GM23338 (cell line): ENCODE results near the gene AGAP3. TPM values are rescaled to one million over a fixed set of nuclear protein-coding genes. Genes with fewer than 3 reads are reported as not detected.

Experiments used
- ATAC-seq: fragments of 200-7000 bp; cut with Tn5 transposase; 3 replicates; pipeline ENCODE4 v1.9.1; 2020
- DNase-seq: peaks from one replicate; pipeline ENCODE4 v3.0.0-alpha.2; 2015; ENCODE audit warnings: low spot score
- H2AFZ ChIP-seq: fragments of 200-600 bp; sonication (generic); 2 replicates; pipeline ENCODE4 v1.8.0; 2016; ENCODE audit warnings: antibody characterized with exemption, mild to moderate bottlenecking, moderate library complexity
- H3F3A ChIP-seq: fragments of 200-600 bp; sonication (generic); replicated peaks from 2 replicates; pipeline ENCODE4 v1.8.0; 2017; ENCODE audit warnings: antibody characterized with exemption, mixed run types, low read depth
- H3K27ac ChIP-seq: fragments of 200-600 bp; sonication (generic); 2 replicates; pipeline ENCODE4 v1.6.1; 2016; ENCODE audit warnings: low read depth
- H3K27me3 ChIP-seq: fragments of 200-600 bp; sonication (generic); 2 replicates; pipeline ENCODE4 v1.8.0; 2016; ENCODE audit warnings: mild to moderate bottlenecking, mixed run types, moderate library complexity; ENCODE audit not compliant: insufficient read depth
- H3K36me3 ChIP-seq: fragments of 200-600 bp; sonication (generic); 2 replicates; pipeline ENCODE4 v1.8.0; 2016; ENCODE audit warnings: mild to moderate bottlenecking; ENCODE audit not compliant: insufficient read depth
- H3K4me1 ChIP-seq: fragments of 200-600 bp; sonication (generic); 2 replicates; pipeline ENCODE4 v1.8.0; 2016; ENCODE audit warnings: mild to moderate bottlenecking, moderate library complexity; ENCODE audit not compliant: insufficient read depth
- H3K4me2 ChIP-seq: fragments of 200-600 bp; sonication (generic); 2 replicates; pipeline ENCODE4 v1.7.1; 2017; ENCODE audit warnings: mixed run types
- H3K4me3 ChIP-seq: fragments of 200-600 bp; sonication (generic); 2 replicates; pipeline ENCODE4 v1.6.1; 2016; ENCODE audit warnings: mixed run types
- H3K79me2 ChIP-seq: fragments of 200-600 bp; sonication (generic); replicated peaks from 2 replicates; pipeline ENCODE4 v1.8.0; 2017; ENCODE audit warnings: mild to moderate bottlenecking; ENCODE audit not compliant: insufficient read depth
- H3K9me2 ChIP-seq: fragments of 200-600 bp; sonication (generic); 2 replicates; pipeline ENCODE4 v1.8.0; 2017; ENCODE audit not compliant: insufficient read depth
- H4K20me1 ChIP-seq: fragments of 200-600 bp; sonication (generic); replicated peaks from 2 replicates; pipeline ENCODE4 v1.8.0; 2017; ENCODE audit warnings: mild to moderate bottlenecking; ENCODE audit not compliant: insufficient read depth
- H3K27ac Mint-ChIP-seq: 2 replicates; pipeline ENCODE4 v1.8.0; 2020; ENCODE audit warnings: inconsistent platforms, mild to moderate bottlenecking, moderate library complexity, mixed read lengths
- H3K27me3 Mint-ChIP-seq: 3 replicates; pipeline ENCODE4 v1.8.0; 2022; ENCODE audit warnings: low read depth, mild to moderate bottlenecking, moderate library complexity, mixed read lengths, inconsistent platforms; ENCODE audit not compliant: insufficient read depth, poor library complexity
- H3K36me3 Mint-ChIP-seq: 3 replicates; pipeline ENCODE4 v1.8.0; 2021; ENCODE audit warnings: low read depth, mild to moderate bottlenecking, inconsistent platforms, moderate library complexity, mixed read lengths
- H3K4me1 Mint-ChIP-seq: 3 replicates; pipeline ENCODE4 v1.8.0; 2020; ENCODE audit warnings: mild to moderate bottlenecking, inconsistent platforms, mixed read lengths
- H3K4me3 Mint-ChIP-seq: 3 replicates; pipeline ENCODE4 v1.8.0; 2021; ENCODE audit warnings: moderate library complexity, mild to moderate bottlenecking, inconsistent platforms, mixed read lengths
- H3K9me3 Mint-ChIP-seq: 3 replicates; pipeline ENCODE4 v1.8.0; 2020; ENCODE audit warnings: moderate library complexity, mild to moderate bottlenecking, inconsistent platforms, mixed read lengths
- CREB1 ChIP-seq: fragments of 250-450 bp; sonication (Bioruptor Pico); IDR thresholded peaks from 2 replicates; pipeline ENCODE4 v1.5.0; 2020; ENCODE audit warnings: low read depth, mild to moderate bottlenecking, moderate library complexity
- CTCF ChIP-seq, 2 experiments: fragments of 200-600 bp in 1 of 2; sonication (generic) in 1 of 2; conservative IDR thresholded peaks; 2 replicates each; pipeline versions ENCODE4 v1.5.1 to v1.6.1; 2016 to 2017; ENCODE audit warnings: antibody characterized with exemption in 2 of 2, low read depth in 2 of 2, mild to moderate bottlenecking in 2 of 2, moderate library complexity in 1 of 2
- EZH2 ChIP-seq: fragments of 200-600 bp; sonication (generic); IDR thresholded peaks from one replicate; pipeline ENCODE4 v1.8.0; 2017; ENCODE audit warnings: antibody characterized with exemption, mild to moderate bottlenecking, low read depth; ENCODE audit not compliant: unreplicated experiment
- EZH2phosphoT487 ChIP-seq: fragments of 200-600 bp; sonication (generic); IDR thresholded peaks from one replicate; pipeline ENCODE4 v1.8.1; 2018; ENCODE audit warnings: antibody characterized with exemption; ENCODE audit not compliant: unreplicated experiment
- JUNB ChIP-seq: IDR thresholded peaks from one replicate; pipeline ENCODE4 v1.6.1; 2016; ENCODE audit warnings: antibody characterized with exemption; ENCODE audit not compliant: unreplicated experiment
- NANOG ChIP-seq: IDR thresholded peaks from 2 replicates; pipeline ENCODE4 v1.6.1; 2016; ENCODE audit warnings: antibody characterized with exemption, borderline replicate concordance
- REST ChIP-seq: IDR thresholded peaks from one replicate; pipeline ENCODE4 v1.6.1; 2018; ENCODE audit warnings: antibody characterized with exemption; ENCODE audit not compliant: unreplicated experiment
- ZNF114 ChIP-seq: fragments of 250-450 bp; sonication (Bioruptor Pico); IDR thresholded peaks from 2 replicates; pipeline ENCODE4 v1.5.0; 2020; ENCODE audit warnings: mild to moderate bottlenecking, moderate library complexity
- ZNF331 ChIP-seq: fragments of 250-450 bp; sonication (Bioruptor Pico); IDR thresholded peaks from 2 replicates; pipeline ENCODE4 v1.5.0; 2020; ENCODE audit warnings: low read depth, mild to moderate bottlenecking, moderate library complexity
- polyA plus RNA-seq: library from polyadenylated mRNA; unstranded; fragments of >200 nt; fragmentation: Nextera tagmentation; extraction: Ambion mirVana; gene quantifications from 2 replicates; pipeline ENCODE4 v1.2.1, GENCODE V29; 2016
- total RNA-seq: library from RNA; depleted of rRNA; stranded (reverse); fragments of >200 nt; shearing (Covaris generic); gene quantifications from 2 replicates; pipeline ENCODE4 v1.2.3, GENCODE V29; 2014

The AGAP3 gene
- total and polyA plus RNA-seq, 2 experiments from 2014 or later, result 24.0 to 39.2 TPM

GRCh38 chr7:151068069-151068773 lies 18.1 kb upstream of the AGAP3 start:
- Histone ChIP-seq H3K36me3 (peaks cover 19% of the 10 kb centered on the region), H3K4me2 (peak overlapping the region; percentile 48; the same call in 1 of the 2 replicates), H3K4me3 (0 out of 2 replicates have a peak overlapping the region, but pooled peaks have one; percentile 27), H3F3A (0 out of 2 replicates have a peak, but pooled peaks cover 5% of the 10 kb centered on the region), H2AFZ (no peak overlapping the region), H3K27me3 (no peaks in the 10 kb centered on the region), H3K9me2 (no peaks in the 10 kb centered on the region), H3K27ac (peak overlapping the region; percentile 87), H4K20me1 (no peaks in the 10 kb centered on the region; the same call in 1 of the 2 replicates), H3K79me2 (peaks cover 8% of the 10 kb centered on the region), H3K4me1 (peaks cover 13% of the 10 kb centered on the region)
- peaks cover 16% of the 10 kb centered on the region for H3K4me1 Mint-ChIP-seq
- H3K9me3 Mint-ChIP-seq, result no peaks in the 10 kb centered on the region
- peaks cover 62% of the 10 kb centered on the region for H3K36me3 Mint-ChIP-seq
- ATAC-seq, result peak; percentile 50
- peak overlapping the region; percentile 82 for H3K27ac Mint-ChIP-seq
- peaks cover 26% of the 10 kb centered on the region for H3K27me3 Mint-ChIP-seq
- peak overlapping the region; percentile 22; the same call in 1 of the 3 replicates for H3K4me3 Mint-ChIP-seq
- peak; percentile 88 for DNase-seq
- TF ChIP-seq JUNB (no peak), ZNF331 (CRISPR knock-in tag) (no peak), EZH2phosphoT487 (no peak), NANOG (no peak), EZH2 (no peak), ZNF114 (no peak), CTCF (conservative IDR thresholded peaks at IDR 0.05; ENCODE audit: low read depth in 2 of 2) (no peak)

GRCh38 chr7:151069841-151070573 lies 16.3 kb upstream of the AGAP3 start:
- H3K27me3 Mint-ChIP-seq, result peaks cover 28% of the 10 kb centered on the region
- DNase-seq (no peak), ATAC-seq (no peak)
- Histone ChIP-seq H3F3A (0 out of 2 replicates have a peak, but pooled peaks cover 5% of the 10 kb centered on the region), H4K20me1 (no peaks in the 10 kb centered on the region; the same call in 1 of the 2 replicates), H3K79me2 (no peaks in the 10 kb centered on the region), H3K36me3 (peaks cover 14% of the 10 kb centered on the region), H3K27ac (no peak overlapping the region), H3K4me1 (peaks cover 9% of the 10 kb centered on the region), H3K9me2 (no peaks in the 10 kb centered on the region), H3K4me2 (no peak overlapping the region), H2AFZ (no peak overlapping the region), H3K4me3 (no peak overlapping the region), H3K27me3 (no peaks in the 10 kb centered on the region)
- no peak overlapping the region for H3K27ac Mint-ChIP-seq
- peaks cover 12% of the 10 kb centered on the region for H3K4me1 Mint-ChIP-seq
- H3K9me3 Mint-ChIP-seq, result no peaks in the 10 kb centered on the region
- peaks cover 65% of the 10 kb centered on the region for H3K36me3 Mint-ChIP-seq
- no peak overlapping the region for H3K4me3 Mint-ChIP-seq
- no peak for TF ChIP-seq CREB1 (CRISPR knock-in tag)
- no peak for TF ChIP-seq JUNB
- TF ChIP-seq NANOG, result no peak
- TF ChIP-seq REST, result no peak
- no peak for TF ChIP-seq EZH2
- TF ChIP-seq CTCF (conservative IDR thresholded peaks at IDR 0.05; ENCODE audit: low read depth in 2 of 2), result no peak
